ENCODE data around the gene TP53TG5.
"Not testable (repeated sequence)": the region's sequence is repeated elsewhere in the genome, so short reads cannot be mapped to it uniquely, and the experiment has no call there.

TP53TG5 gene

DNA sequence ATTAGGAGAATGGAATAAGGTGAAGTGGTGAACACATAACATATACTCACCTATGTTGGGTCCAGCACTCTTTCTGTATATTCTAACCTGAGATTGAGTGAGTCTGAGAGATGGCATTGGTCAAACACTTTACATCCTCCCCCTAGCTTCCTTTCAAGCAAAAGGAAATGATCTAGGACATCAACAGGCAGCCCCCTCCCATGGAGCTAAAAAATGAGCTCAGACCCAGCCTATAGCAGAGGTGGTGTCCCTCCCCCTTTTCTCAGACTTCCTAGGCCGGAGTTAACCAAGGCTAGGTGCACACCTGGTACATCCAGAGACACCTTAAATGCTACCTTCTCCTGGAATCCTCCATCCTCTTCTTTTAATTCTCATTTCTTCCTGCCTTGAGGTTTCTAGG, 24.4 kb downstream of the TP53TG5 start:
- DNase-seq (ENCODE audit: extremely low spot score) = no peak
- TF ChIP-seq FOXM1 (IDR thresholded peaks at IDR 0.05; ENCODE audit: borderline replicate concordance) = no peak
- ChIA-PET CTCF (no interaction called here), POLR2A (no interaction called here)

DNA sequence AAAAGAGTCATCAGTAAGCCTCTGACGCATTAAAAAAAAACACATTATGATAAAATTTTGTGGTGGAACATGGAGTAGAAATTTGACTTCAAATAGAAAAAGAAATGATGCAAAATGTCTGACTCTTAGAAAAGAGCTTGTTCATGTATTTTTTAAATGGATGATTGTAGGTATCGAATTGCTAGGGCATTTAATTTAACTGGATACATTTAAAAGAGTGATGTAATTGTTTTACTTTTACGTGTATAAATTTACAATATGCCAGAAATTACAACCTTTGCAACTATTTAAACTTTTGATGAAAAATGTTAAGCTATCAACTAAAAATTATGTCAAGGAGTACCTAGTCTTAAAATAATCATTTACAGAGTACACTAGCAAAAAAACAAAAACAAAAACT, 25.4 kb downstream of the TP53TG5 start:
- ChIA-PET CTCF (interaction anchor here (0.8 kb wide), 1 partner anchor 10 kb away, joined by 7 read pairs; no protein-coding TSS in a partner anchor), POLR2A (interaction anchor here (1.0 kb wide), 1 partner anchor 10 kb away, joined by 6 read pairs; the partner anchor contains the start of gene SYS1)
- DNase-seq (ENCODE audit: extremely low spot score) = no peak
- no peak for TF ChIP-seq HDGF (IDR thresholded peaks at IDR 0.05; ENCODE audit: borderline replicate concordance)
- TF ChIP-seq ZNF384 (IDR thresholded peaks at IDR 0.05) = no peak
- no peak for TF ChIP-seq CTBP1 (IDR thresholded peaks at IDR 0.05; ENCODE audit: borderline replicate concordance)
- no peak for TF ChIP-seq FOXK2 (IDR thresholded peaks at IDR 0.05)
- TF ChIP-seq SP1 (IDR thresholded peaks at IDR 0.05) = no peak
- no peak for TF ChIP-seq TARDBP (IDR thresholded peaks at IDR 0.05)
- TF ChIP-seq, protein P1, sequence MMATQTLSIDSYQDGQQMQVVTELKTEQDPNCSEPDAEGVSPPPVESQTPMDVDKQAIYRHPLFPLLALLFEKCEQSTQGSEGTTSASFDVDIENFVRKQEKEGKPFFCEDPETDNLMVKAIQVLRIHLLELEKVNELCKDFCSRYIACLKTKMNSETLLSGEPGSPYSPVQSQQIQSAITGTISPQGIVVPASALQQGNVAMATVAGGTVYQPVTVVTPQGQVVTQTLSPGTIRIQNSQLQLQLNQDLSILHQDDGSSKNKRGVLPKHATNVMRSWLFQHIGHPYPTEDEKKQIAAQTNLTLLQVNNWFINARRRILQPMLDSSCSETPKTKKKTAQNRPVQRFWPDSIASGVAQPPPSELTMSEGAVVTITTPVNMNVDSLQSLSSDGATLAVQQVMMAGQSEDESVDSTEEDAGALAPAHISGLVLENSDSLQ (IDR thresholded peaks at IDR 0.05) = no peak
- TF ChIP-seq LEF1 (IDR thresholded peaks at IDR 0.05; ENCODE audit: borderline replicate concordance) = no peak
- TF ChIP-seq ARNT (IDR thresholded peaks at IDR 0.05) = no peak
- TF ChIP-seq ELF4 (IDR thresholded peaks at IDR 0.05) = no peak
- no peak for TF ChIP-seq SUZ12 (IDR thresholded peaks at IDR 0.05)
- no peak for TF ChIP-seq BHLHE40 (IDR thresholded peaks at IDR 0.05; ENCODE audit: borderline replicate concordance)
- TF ChIP-seq FOXM1 (IDR thresholded peaks at IDR 0.05; ENCODE audit: borderline replicate concordance) = no peak
- no peak for TF ChIP-seq FOXA1 (IDR thresholded peaks at IDR 0.05)

DNA sequence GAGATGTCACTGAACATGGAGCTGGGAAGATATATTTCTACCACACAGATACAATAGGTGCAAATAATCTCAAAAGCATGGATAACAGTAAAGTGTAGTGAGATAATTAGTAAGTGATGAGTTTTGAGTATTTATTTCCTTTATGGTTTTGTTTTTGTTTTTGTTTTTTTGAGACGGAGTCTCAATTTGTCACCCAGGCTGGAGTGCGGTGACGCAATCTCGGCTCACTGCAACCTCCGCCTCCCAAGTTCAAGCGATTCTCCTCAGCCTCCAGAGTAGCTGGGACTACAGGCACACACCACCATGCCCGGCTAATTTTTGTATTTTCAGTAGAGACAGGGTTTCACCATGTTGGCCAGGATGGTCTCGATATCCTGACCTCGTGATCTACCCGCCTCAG, 27.3 kb downstream of the TP53TG5 start:
- POLR2A ChIA-PET = interaction anchor here (1.3 kb wide), 1 partner anchor 17 kb away, joined by 3 read pairs; no protein-coding TSS in a partner anchor
- CTCF ChIA-PET; DNase-seq (ENCODE audit: extremely low spot score): not testable (repeated sequence)

DNA sequence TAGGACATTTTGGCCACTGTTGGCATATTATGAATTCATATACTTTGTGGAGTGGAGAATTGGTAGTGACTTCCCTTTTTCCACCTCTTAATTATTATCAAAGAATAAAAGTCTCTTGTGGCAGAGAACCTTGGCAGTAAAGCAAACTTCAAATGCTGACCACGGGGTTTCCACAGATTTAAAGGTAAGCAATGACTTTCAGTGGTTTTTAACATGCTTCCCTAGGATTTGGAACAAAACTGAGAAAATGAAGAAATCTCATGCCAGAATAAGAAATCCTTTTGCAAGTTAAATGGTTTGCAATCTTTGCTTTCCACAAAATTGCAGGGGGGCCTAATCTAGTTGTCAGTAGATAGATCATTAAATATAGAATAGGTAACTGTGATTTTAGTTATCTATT, 27.9 kb downstream of the TP53TG5 start:
- no peak for DNase-seq (ENCODE audit: extremely low spot score)
- POLR2A ChIA-PET = interaction anchor here (1.3 kb wide), 1 partner anchor 17 kb away, joined by 3 read pairs; no protein-coding TSS in a partner anchor
- TF ChIP-seq TARDBP (IDR thresholded peaks at IDR 0.05) (no peak), HDGF (IDR thresholded peaks at IDR 0.05; ENCODE audit: borderline replicate concordance) (no peak), BHLHE40 (IDR thresholded peaks at IDR 0.05; ENCODE audit: borderline replicate concordance) (no peak), FOXA1 (IDR thresholded peaks at IDR 0.05) (no peak), ARNT (IDR thresholded peaks at IDR 0.05) (no peak), CTBP1 (IDR thresholded peaks at IDR 0.05; ENCODE audit: borderline replicate concordance) (no peak), LEF1 (IDR thresholded peaks at IDR 0.05; ENCODE audit: borderline replicate concordance) (no peak), SP1 (IDR thresholded peaks at IDR 0.05) (no peak), ZNF384 (IDR thresholded peaks at IDR 0.05) (no peak), FOXM1 (IDR thresholded peaks at IDR 0.05; ENCODE audit: borderline replicate concordance) (no peak), NFRKB (IDR thresholded peaks at IDR 0.05) (no peak), SUZ12 (IDR thresholded peaks at IDR 0.05) (no peak), L3MBTL2 (conservative IDR thresholded peaks at IDR 0.05) (no peak), ELF4 (IDR thresholded peaks at IDR 0.05) (no peak)
- TF ChIP-seq, protein P1 (IDR thresholded peaks at IDR 0.05) = no peak
- CTCF ChIA-PET = no interaction called here

DNA sequence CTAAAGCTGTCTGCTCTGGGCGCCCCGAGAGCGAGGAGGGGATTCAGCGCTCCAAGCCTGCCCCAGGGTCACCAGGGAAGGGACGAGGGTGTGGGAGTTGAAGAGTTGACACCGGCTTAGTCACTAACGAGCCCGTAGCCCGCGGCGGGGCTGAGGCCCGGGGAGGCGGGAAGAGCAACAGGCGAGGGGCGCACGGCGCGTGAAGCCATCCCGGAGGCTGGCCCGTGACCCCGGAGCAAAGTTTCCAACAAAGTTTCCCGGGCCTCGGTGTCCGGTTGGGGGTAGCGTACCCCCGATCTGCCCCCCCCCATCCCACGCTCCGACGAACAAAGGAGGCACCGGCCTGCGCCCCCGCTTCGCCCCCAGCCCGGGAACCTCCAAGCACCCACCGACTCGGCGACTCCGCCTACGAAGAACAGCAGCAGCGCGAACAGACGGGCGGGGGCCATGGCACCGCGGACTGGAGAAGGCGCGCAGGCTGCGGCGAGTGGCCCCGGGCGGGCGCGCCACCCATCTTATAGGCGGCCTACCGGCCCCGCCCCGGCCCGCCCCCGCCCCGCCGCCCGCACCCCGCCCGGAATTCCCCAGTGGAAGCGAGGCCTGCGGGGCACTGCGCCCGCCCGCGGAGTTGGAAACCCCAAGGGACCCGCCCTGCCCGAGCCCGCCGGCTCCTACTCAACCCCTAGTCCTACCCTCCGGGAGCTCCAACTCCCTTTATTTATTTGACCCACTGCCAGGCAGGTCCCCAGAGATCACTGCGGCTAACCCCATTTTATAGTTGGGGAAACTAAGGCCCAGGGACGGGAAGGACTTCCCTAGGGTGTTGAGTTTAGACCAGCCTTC, 30.0 kb downstream of the TP53TG5 start, which contains the start of gene SDC4:
SDC4 (minus strand) TSS at position 489 of the 843 bp plus-strand sequence; CDS start at position 449, 40 bp downstream.
- TF ChIP-seq L3MBTL2 (conservative IDR thresholded peaks at IDR 0.05) (peak; percentile 54; the same call in 1 of the 2 replicates), BHLHE40 (IDR thresholded peaks at IDR 0.05; ENCODE audit: borderline replicate concordance) (no peak)
- ChIA-PET POLR2A (interaction anchor here (0.8 to 3.2 kb wide), 4 partner anchors 11 to 68 kb away, joined by 3 to 16 read pairs (median 4); partner anchors contain the start of genes PIGT and SYS1), CTCF (interaction anchor here (0.9 to 1.0 kb wide), 3 partner anchors 21 to 105 kb away, joined by 3 read pairs; no protein-coding TSS in a partner anchor)
- peak; percentile 69 for DNase-seq (ENCODE audit: extremely low spot score)

DNA sequence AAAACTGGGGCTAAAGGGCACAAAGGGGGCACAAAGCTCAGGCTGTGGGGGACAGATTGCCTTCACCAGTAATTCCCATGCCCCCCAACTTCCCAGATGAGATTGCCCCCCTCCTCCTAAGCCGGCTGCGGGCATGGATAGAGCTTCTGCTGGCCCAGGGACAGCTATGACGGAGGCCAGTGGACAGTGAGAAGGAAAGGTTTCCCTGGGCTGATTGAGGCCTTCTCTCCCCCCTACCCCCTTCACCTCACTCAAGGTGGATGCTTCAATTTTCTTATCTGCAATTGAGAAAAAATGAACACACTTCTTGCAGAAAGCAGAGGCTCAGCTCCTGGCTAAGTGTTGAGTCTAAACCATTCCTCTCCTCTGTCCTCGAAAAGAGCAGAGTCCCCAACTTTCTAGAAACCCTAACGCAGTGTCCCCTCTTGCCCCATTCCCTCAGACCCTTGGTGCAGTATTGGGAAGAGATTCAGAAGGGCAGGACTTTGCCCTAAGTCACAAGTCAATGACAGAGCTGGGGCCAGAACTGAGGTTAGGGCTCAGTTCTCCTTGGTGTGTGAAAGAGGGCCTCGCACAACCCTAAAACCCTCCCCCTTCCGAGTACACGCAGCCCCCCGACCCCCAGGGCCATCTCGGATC, 30.7 kb downstream of the TP53TG5 start:
- ChIA-PET CTCF (interaction anchor here (0.7 to 1.0 kb wide), 2 partner anchors 27 to 106 kb away, joined by 3 read pairs; no protein-coding TSS in a partner anchor), POLR2A (interaction anchor here (0.7 to 3.2 kb wide), 6 partner anchors 10 to 68 kb away, joined by 3 to 16 read pairs (median 4); partner anchors contain the start of genes PIGT and SYS1)
- TF ChIP-seq NFRKB (IDR thresholded peaks at IDR 0.05) (no peak), SP1 (IDR thresholded peaks at IDR 0.05) (no peak), SUZ12 (IDR thresholded peaks at IDR 0.05) (no peak), FOXA1 (IDR thresholded peaks at IDR 0.05) (no peak), CTBP1 (IDR thresholded peaks at IDR 0.05; ENCODE audit: borderline replicate concordance) (no peak), TARDBP (IDR thresholded peaks at IDR 0.05) (no peak), L3MBTL2 (conservative IDR thresholded peaks at IDR 0.05) (no peak), ZNF384 (IDR thresholded peaks at IDR 0.05) (no peak), FOXM1 (IDR thresholded peaks at IDR 0.05; ENCODE audit: borderline replicate concordance) (no peak), ELF4 (IDR thresholded peaks at IDR 0.05) (no peak), HDGF (IDR thresholded peaks at IDR 0.05; ENCODE audit: borderline replicate concordance) (no peak), ARNT (IDR thresholded peaks at IDR 0.05) (no peak), FOXK2 (IDR thresholded peaks at IDR 0.05) (no peak), LEF1 (IDR thresholded peaks at IDR 0.05; ENCODE audit: borderline replicate concordance) (no peak)
- DNase-seq (ENCODE audit: extremely low spot score) = no peak

All from HEK293T (cell line).